Common myeloid progenitor, CD34-positive (primary cell): Measurements from ENCODE around the gene RPUSD2.

Experiments
- CTCF ChIA-PET: fragments of 350-600 bp; sonication (Branson Sonifier 250); formaldehyde crosslinking; loops from one replicate; lab custom pipeline; 2021; ENCODE audit warnings: antibody characterized with exemption; lab: Charles Lee
- POLR2A ChIA-PET: fragments of 350-600 bp; sonication (Branson Sonifier 250); formaldehyde crosslinking; loops from one replicate; lab custom pipeline; 2021; ENCODE audit warnings: antibody characterized with exemption; lab: Charles Lee
- DNase-seq, 3 donors: peaks; one replicate each; pipeline versions ENCODE4 v3.0.0 to v3.0.0-alpha.2; 2013
- H3K27ac ChIP-seq, 2 experiments: 1 replicate in 1 of 2; 2 replicates in 1 of 2; pipeline ENCODE4 v1.7.0; 2013; ENCODE audit warnings: inconsistent platforms in 2 of 2, low read length in 2 of 2, mild to moderate bottlenecking in 2 of 2, low read depth in 1 of 2, moderate library complexity in 1 of 2; ENCODE audit not compliant: severe bottlenecking in 2 of 2, insufficient read depth in 1 of 2, poor library complexity in 1 of 2
- H3K27me3 ChIP-seq, 5 experiments: replicated peaks in 2 of 5; 1 replicate in 3 of 5; 2 replicates in 2 of 5; pipeline versions ENCODE4 v1.6.1 to v1.7.0; 2013; ENCODE audit warnings: low read length in 4 of 5, mild to moderate bottlenecking in 2 of 5, moderate library complexity in 2 of 5, inconsistent platforms in 1 of 5; ENCODE audit not compliant: insufficient read depth in 5 of 5, control insufficient read depth in 4 of 5
- H3K36me3 ChIP-seq, 4 experiments: 1 replicate in 2 of 4; 2 replicates in 2 of 4; pipeline versions ENCODE4 v1.6.1 to v1.7.0; 2013; ENCODE audit warnings: low read length in 3 of 4, control low read depth in 1 of 4, mild to moderate bottlenecking in 1 of 4; ENCODE audit not compliant: control insufficient read depth in 4 of 4, insufficient read depth in 4 of 4
- H3K4me1 ChIP-seq, 4 experiments: 1 replicate in 3 of 4; 2 replicates in 1 of 4; pipeline versions ENCODE4 v1.6.1 to v1.7.1; 2013; ENCODE audit warnings: low read length in 3 of 4, mild to moderate bottlenecking in 3 of 4, control low read depth in 1 of 4, inconsistent platforms in 1 of 4, moderate library complexity in 1 of 4; ENCODE audit not compliant: control insufficient read depth in 4 of 4, insufficient read depth in 4 of 4; ENCODE audit errors: control extremely low read depth in 1 of 4
- H3K4me3 ChIP-seq, 7 experiments: 1 replicate in 4 of 7; 2 replicates in 3 of 7; pipeline versions ENCODE4 v1.5.1 to v1.7.0; 2013; ENCODE audit warnings: mild to moderate bottlenecking in 7 of 7, low read length in 6 of 7, moderate library complexity in 6 of 7, inconsistent platforms in 2 of 7, low read depth in 2 of 7, control low read depth in 1 of 7; ENCODE audit not compliant: insufficient read depth in 4 of 7, control insufficient read depth in 1 of 7; ENCODE audit errors: extremely low read depth in 1 of 7
- H3K9me3 ChIP-seq, 5 experiments: 1 replicate in 4 of 5; 2 replicates in 1 of 5; pipeline versions ENCODE4 v1.6.1 to v1.7.1; 2013; ENCODE audit warnings: low read length in 4 of 5, mild to moderate bottlenecking in 2 of 5, inconsistent platforms in 1 of 5, low read depth in 1 of 5, moderate library complexity in 1 of 5; ENCODE audit not compliant: control insufficient read depth in 4 of 5, insufficient read depth in 2 of 5; ENCODE audit errors: control extremely low read depth in 1 of 5
- WGBS: methylation state at CpG from one replicate; pipeline ENCODE4 v1.1.5; 2013; ENCODE audit not compliant: insufficient coverage; 5-methylcytosine and 5-hydroxymethylcytosine counted together

Gene RPUSD2

GRCh38 chr15:40550341-40551037 is 18.6 kb upstream of the RPUSD2 start:
- WGBS = no CpG with 5 or more reads among the region's 6 CpGs
- DNase-seq = peak in 2 of 3 donors; percentile 4 to 23
- Histone ChIP-seq H3K4me1 (no peaks in the 10 kb centered on the region), H3K4me3 (no peak overlapping the region), H3K27me3 (no peaks in the 10 kb centered on the region), H3K36me3 (peaks cover 0 to 46% (median 24%) of the 10 kb centered on the region in 4 experiments), H3K27ac (no peak overlapping the region), H3K9me3 (no peaks in the 10 kb centered on the region)
- POLR2A ChIA-PET = no interaction called here
- CTCF ChIA-PET = no interaction called here

- no peaks in the 10 kb centered on the region for H3K27me3 ChIP-seq
- POLR2A ChIA-PET = no interaction called here
- no peak overlapping the region for H3K27ac ChIP-seq
- WGBS = 100% methylated on average over 2 of the region's 4 CpGs
- CTCF ChIA-PET = no interaction called here
- peaks cover 4 to 45% (median 27%) of the 10 kb centered on the region in 4 experiments for H3K36me3 ChIP-seq
- H3K9me3 ChIP-seq = no peaks in the 10 kb centered on the region
- H3K4me3 ChIP-seq = no peak overlapping the region
- DNase-seq = no peak
- no peaks in the 10 kb centered on the region for H3K4me1 ChIP-seq
Observed at GRCh38 chr15:40554161-40554525, 15.0 kb upstream of the RPUSD2 start.

GRCh38 chr15:40555876-40556275 is 13.2 kb upstream of the RPUSD2 start:
- H3K4me3 ChIP-seq = no peak overlapping the region
- no peak overlapping the region for H3K27ac ChIP-seq
- H3K9me3 ChIP-seq = no peaks in the 10 kb centered on the region
- 95% methylated on average over 2 of the region's 2 CpGs for WGBS
- no peaks in the 10 kb centered on the region for H3K4me1 ChIP-seq
- H3K27me3 ChIP-seq = no peaks in the 10 kb centered on the region
- peaks cover 4 to 30% (median 20%) of the 10 kb centered on the region in 4 experiments for H3K36me3 ChIP-seq
- POLR2A ChIA-PET = no interaction called here
- CTCF ChIA-PET = no interaction called here
- DNase-seq = no peak

GRCh38 chr15:40558952-40559742 is 10.0 kb upstream of the RPUSD2 start:
- ChIA-PET POLR2A (no interaction called here), CTCF (interaction anchor here (0.9 to 1.0 kb wide), 2 partner anchors 23 to 30 kb away, joined by 3 to 4 read pairs; no protein-coding TSS in a partner anchor)
- 87% methylated on average over 4 of the region's 6 CpGs for WGBS
- no peaks in the 10 kb centered on the region for H3K9me3 ChIP-seq
- no peak overlapping the region for H3K27ac ChIP-seq
- no peaks in the 10 kb centered on the region for H3K27me3 ChIP-seq
- H3K36me3 ChIP-seq = peaks cover 4 to 22% (median 20%) of the 10 kb centered on the region in 4 experiments
- peaks cover 2 to 7% (median 4%) of the 10 kb centered on the region in 4 experiments for H3K4me1 ChIP-seq
- no peak overlapping the region for H3K4me3 ChIP-seq
- DNase-seq = peak; percentile 57 to 80 (median 60)

- no peak overlapping the region for H3K4me3 ChIP-seq
- POLR2A ChIA-PET = no interaction called here
- WGBS = 100% methylated on average over 2 of the region's 2 CpGs
- H3K9me3 ChIP-seq = no peaks in the 10 kb centered on the region
- peaks cover 4 to 23% (median 12%) of the 10 kb centered on the region in 4 experiments for H3K4me1 ChIP-seq
- peaks cover 0 to 11% (median 6%) of the 10 kb centered on the region in 4 experiments for H3K36me3 ChIP-seq
- CTCF ChIA-PET = no interaction called here
- no peak for DNase-seq
- H3K27me3 ChIP-seq = no peaks in the 10 kb centered on the region
- no peak overlapping the region for H3K27ac ChIP-seq
Observed at GRCh38 chr15:40562691-40563090, 6.4 kb upstream of the RPUSD2 start.

GRCh38 chr15:40563426-40563825 is 5.7 kb upstream of the RPUSD2 start:
- H3K4me1 ChIP-seq = peaks cover 4 to 25% (median 13%) of the 10 kb centered on the region in 4 experiments
- H3K27me3 ChIP-seq = no peaks in the 10 kb centered on the region
- H3K4me3 ChIP-seq = no peak overlapping the region
- H3K9me3 ChIP-seq = no peaks in the 10 kb centered on the region
- peaks cover 0 to 11% (median 6%) of the 10 kb centered on the region in 4 experiments for H3K36me3 ChIP-seq
- POLR2A ChIA-PET = no interaction called here
- DNase-seq = no peak
- no peak overlapping the region for H3K27ac ChIP-seq
- CTCF ChIA-PET = no interaction called here
